HG03139 (cell line): Measurements from ENCODE around the gene FAM163B.
"Not testable (repeated sequence)": the region's sequence is repeated elsewhere in the genome, so short reads cannot be mapped to it uniquely, and the experiment has no call there.

Source experiments
- ATAC-seq: cut with Tn5 transposase; IDR thresholded peaks from one replicate; pipeline ENCODE4 v1.9.1; 2021; ENCODE audit not compliant: unreplicated experiment

Gene FAM163B

GRCh38 chr9:133570691-133571080, 38.5 kb downstream of the FAM163B start:
- no peak for ATAC-seq

GRCh38 chr9:133569891-133570690, 39.1 kb downstream of the FAM163B start:
- no peak for ATAC-seq

GRCh38 chr9:133569121-133569785, 39.9 kb downstream of the FAM163B start:
- no peak for ATAC-seq

GRCh38 chr9:133568186-133568585, 41.0 kb downstream of the FAM163B start:
- ATAC-seq, result no peak

GRCh38 chr9:133566817-133567216, 42.4 kb downstream of the FAM163B start:
- no peak for ATAC-seq

- no peak for ATAC-seq
These were observed 42.8 kb downstream of the FAM163B start for GRCh38 chr9:133566382-133566781.

GRCh38 chr9:133564451-133565116, 44.6 kb downstream of the FAM163B start:
- no peak for ATAC-seq

GRCh38 chr9:133563814-133564213, 45.4 kb downstream of the FAM163B start:
- ATAC-seq, result not testable (repeated sequence)

- ATAC-seq, result no peak
These were observed 45.8 kb downstream of the FAM163B start for GRCh38 chr9:133563291-133563796.

GRCh38 chr9:133562611-133563290, 46.4 kb downstream of the FAM163B start:
- ATAC-seq, result no peak

- no peak for ATAC-seq
These were observed 47.1 kb downstream of the FAM163B start for GRCh38 chr9:133561976-133562554.

GRCh38 chr9:133560944-133561343, 48.2 kb downstream of the FAM163B start:
- no peak for ATAC-seq

- no peak for ATAC-seq
These were observed 48.9 kb downstream of the FAM163B start for GRCh38 chr9:133560311-133560710.

- peak; percentile 37 for ATAC-seq
These were observed 50.7 kb downstream of the FAM163B start for GRCh38 chr9:133558191-133559126.

GRCh38 chr9:133557581-133557980, 51.6 kb downstream of the FAM163B start:
- ATAC-seq, result no peak

GRCh38 chr9:133556354-133556753, 52.8 kb downstream of the FAM163B start:
- no peak for ATAC-seq

- ATAC-seq, result no peak
These were observed 54.5 kb downstream of the FAM163B start for GRCh38 chr9:133554729-133555128.

- ATAC-seq, result no peak
These were observed 55.0 kb downstream of the FAM163B start for GRCh38 chr9:133553973-133554713.

GRCh38 chr9:133553123-133553522, 56.1 kb downstream of the FAM163B start:
- no peak for ATAC-seq
